HG02885 (cell line): ENCODE data around the gene MRPL39.

Experiments used
- ATAC-seq: cut with Tn5 transposase; IDR thresholded peaks from one replicate; pipeline ENCODE4 v1.9.1; 2021; ENCODE audit warnings: mild to moderate bottlenecking; ENCODE audit not compliant: unreplicated experiment, poor library complexity

The MRPL39 gene

GRCh38 chr21:25619198-25619597 lies 11.9 kb upstream of the MRPL39 start:
- no peak for ATAC-seq

DNA sequence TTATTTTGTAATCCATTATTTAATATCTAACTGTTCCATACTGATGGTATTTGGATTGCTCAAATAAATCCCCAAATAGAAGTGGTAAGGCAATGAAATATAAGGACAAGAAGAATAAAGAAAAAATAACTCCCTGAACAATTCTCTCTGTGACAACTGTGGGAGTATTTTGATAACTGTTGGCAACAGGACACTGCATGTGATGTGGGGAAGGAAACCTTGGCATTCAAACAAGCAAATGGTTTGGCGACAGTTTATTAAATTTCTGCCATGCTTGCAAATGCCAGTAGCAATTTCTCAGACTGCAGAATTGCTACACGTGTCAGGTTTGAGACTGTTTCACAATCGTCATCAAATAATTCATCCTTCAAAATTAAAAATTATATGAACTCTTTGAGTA lies 8.6 kb upstream of the MRPL39 start:
- ATAC-seq: no peak

DNA sequence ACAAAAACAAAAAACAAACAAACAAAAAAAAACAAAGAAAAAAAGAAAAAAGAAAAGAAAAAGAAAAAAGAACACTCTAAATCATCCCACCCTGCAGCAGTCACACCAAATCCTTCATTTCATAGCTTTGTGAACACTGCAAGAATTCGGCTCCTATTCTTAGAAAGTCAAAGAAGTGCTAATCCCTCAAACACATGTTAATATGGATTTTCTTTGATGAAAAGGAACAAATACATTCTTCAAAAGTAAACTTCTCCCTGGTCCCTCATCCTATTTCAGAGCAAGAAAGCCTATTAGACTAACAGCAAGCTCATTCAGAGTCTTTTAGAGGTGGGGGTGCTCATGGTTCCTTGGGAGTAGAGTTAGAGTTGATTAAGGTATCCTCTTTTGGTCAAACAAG lies 7.2 kb upstream of the MRPL39 start:
- ATAC-seq: no peak

DNA sequence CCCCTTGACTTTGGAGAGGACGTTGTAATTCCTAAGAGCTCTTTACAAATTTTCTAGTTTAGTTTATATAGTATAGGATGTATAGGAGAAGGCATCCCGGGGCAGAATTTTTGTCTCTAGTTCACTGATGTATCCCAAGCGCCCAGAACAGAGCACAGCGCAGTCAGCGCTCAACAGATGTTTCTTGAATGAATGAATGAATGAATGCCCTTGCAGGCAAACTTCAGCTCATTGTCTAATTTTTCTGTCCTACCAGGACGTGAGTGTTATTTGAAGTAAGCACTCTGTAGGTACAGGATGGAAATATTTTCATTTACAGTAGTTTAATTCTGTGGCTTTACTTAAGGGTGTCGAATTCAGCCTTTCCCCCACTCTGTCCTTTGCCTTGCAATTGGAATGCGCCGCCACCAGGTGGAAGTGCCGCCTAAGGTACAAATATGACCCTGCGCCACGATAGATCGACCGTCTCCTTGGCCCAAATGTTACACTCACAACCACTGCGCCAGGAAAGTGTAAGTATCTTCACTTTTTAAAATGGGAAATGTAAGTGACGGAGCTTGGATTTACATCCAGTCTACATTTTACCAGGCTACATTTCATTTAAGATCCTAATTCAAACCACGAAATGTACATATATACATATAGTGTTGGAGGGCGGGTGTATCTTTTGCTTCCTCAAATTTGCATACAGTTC lies 910 bp upstream of the MRPL39 start:
- ATAC-seq: peak; percentile 81

DNA sequence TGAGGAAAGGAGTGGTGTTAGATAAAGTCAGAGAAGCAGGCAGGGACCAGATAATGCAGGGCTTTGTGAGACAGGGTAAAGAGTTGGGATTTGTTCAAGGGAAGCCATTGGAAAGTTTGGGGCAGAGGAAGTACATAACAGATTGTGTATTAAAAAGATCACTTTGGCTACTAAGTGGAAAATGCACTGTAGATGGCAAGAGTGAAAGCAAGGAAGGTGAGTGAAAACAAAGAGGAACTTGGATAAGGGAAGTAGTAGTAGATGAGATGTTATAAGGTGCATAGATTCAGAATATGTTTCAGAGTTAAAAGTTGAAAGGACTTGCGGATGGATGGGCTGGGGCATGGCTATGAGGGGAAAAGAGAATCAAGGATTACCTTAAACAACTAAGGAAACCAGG lies 17.4 kb downstream of the MRPL39 start:
- no peak for ATAC-seq

DNA sequence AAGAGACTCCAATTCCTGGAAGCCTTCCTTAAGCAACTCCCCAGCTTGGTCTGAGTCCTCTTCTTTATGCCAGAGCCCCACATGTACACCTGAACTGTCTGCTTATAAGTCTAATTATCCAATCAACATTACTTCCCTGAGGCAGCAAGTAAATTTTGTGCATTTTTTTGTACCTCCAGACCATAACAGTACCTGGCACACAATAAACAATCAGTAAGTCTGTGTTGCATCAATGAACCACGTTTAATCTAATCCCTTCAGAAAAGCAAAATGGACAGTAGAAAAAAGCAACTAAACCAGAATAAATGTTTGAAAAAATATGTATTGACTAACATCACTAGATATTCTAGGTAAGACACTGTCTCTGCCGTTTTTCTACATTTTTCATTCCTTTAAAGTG lies 20.5 kb downstream of the MRPL39 start:
- no peak for ATAC-seq

GRCh38 chr21:25586326-25586725 lies 21.0 kb downstream of the MRPL39 start:
- ATAC-seq: no peak

DNA sequence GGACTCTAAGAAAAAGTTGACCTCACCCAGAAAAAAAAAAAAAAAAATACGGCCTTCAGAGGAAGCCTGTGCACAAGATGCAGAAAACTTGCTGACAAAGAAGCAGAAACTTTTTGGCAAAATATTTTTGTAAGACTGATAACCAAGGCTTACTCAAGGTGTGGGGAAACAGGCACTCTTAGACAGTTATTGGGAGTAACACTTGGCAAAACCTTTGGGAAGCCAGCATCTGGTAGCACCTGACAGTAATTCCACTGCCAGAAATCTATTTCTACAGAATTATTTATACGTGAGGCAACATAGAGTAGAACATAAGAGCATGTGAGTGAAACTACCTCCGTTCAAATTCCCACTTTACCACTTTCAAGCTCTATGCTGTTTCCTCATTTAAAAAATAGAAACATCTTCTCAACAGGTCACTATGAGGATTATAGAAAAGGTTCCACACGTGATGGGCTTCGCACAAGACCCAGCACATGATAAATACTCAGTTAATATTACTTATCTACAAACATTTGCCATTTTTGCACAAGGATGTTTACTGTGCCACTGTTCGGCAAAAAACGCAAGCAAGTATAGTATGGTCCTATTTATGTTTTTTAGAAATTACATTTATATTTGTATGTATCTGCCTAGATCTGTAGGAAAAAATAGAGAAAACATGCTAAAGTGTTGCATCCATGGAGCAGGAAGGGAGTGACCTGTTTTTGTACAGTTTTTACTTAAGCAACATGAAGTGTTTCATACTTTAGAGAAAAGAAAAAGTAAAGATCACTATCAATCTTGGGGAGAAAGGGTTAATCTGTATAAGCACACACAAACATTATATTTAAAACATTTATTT lies 22.2 kb downstream of the MRPL39 start:
- no peak for ATAC-seq

DNA sequence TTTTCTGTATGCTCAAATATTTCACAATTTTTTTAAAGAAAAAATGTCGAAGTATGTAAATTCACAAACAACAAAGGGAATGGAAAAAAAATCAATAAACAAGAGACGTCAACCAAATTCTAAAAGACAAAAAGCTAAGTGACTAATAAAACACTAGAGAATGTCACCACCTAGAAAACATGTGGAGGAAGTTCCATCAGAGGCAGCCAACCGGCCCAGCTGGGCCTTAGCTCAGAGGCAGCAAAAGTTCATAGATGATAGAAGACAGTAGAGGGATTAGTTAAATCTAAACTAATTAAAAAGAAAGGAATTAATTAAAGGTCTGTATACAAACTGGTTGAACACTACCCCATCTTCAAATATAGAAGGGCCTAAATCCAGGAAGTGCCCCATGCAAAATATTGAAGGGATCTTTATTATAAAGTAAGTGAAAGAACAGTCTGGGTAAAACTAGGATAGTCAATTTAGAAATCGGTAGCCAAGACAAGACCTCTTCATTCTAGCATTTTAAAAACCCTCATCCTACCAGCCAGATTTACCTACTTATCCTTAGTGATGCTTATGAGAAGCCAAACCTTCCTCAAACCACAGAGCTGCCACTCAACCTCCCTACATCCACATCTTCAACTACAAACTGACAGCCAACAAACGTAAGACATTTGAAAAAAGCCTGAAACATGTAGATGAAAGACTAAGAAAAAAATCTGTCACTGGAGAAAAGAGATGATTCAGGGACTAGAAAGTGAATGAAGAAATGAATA lies 23.7 kb downstream of the MRPL39 start:
- no peak for ATAC-seq

DNA sequence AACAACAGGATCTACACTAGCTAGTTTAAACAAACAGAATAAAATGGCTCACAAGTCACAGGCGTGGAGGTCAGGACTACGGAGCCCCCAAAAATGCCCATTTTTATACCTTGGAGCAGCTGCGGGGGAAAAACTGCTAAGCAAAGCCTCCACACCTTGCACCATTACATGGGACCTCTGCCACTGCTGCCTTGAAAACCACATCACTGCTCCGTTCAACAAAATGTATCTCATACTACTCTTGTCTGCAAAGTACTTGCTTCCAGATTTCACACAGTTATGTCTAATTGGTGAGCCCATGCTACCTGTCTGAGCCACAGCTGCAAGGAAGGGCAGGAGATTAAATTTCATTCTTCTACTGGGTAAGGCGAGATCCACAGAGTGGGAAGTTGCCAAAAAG lies 24.4 kb downstream of the MRPL39 start:
- no peak for ATAC-seq

DNA sequence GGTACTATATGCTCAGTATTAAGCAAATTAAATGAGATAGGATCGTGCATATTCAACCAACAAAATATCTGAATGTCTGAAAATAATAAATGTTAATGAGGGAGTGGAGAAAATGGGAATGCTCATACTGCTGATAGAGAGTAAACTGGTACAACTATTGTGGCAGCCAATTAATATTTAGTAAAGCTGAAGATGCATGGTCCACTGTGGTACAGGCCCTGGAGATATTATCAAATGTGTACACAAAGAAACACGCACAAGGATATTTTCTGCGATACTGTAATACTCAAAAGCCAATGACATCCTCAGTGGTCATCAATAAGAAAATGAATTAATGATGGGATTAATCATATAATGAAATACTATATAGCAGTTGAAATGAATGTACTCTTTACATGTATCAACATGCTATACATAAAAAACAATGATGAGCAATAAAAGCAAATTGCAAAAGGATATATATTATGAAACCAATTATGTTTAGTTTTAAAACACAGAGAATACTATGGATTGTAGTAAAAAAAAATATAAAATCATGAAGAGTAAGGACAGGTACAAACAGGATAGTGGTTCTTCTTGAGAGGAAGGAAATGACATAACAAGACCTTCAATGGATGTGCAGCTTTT lies 25.0 kb downstream of the MRPL39 start:
- no peak for ATAC-seq

DNA sequence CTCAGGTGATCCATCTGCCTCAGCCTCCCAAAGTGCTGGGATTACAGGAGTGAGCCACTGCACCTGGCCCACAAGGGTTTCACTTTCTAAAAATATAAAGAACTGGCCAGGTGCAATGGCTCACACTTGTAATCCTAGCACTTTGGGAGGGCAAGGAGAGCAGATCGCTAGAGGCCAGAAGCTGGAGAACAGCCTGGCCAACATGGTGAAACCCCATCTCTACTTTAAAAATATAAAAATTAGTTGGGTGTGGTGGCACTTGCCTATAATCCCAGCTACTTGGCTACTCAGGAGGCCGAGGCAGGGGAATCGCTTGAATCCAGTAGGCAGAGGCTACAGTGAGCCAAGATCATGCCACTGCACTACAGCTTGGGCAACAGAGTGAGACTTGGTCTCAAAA lies 25.7 kb downstream of the MRPL39 start:
- ATAC-seq: no peak

DNA sequence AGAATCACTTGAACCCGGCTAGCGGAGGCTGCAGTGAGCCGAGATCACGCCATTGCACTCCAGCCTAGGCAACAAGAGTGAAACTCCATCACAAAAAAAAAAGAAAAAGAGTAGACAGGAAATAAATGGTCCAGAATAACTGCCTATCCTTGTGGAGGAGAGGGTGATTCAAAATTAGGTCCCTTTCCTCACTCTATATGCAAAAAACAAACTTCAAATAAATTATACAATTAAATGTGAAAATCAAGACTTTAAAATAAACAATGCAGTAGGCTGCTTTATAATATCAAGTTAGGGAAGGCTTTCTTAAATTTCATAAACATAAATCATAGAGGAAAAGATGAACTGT lies 26.4 kb downstream of the MRPL39 start:
- ATAC-seq: no peak

DNA sequence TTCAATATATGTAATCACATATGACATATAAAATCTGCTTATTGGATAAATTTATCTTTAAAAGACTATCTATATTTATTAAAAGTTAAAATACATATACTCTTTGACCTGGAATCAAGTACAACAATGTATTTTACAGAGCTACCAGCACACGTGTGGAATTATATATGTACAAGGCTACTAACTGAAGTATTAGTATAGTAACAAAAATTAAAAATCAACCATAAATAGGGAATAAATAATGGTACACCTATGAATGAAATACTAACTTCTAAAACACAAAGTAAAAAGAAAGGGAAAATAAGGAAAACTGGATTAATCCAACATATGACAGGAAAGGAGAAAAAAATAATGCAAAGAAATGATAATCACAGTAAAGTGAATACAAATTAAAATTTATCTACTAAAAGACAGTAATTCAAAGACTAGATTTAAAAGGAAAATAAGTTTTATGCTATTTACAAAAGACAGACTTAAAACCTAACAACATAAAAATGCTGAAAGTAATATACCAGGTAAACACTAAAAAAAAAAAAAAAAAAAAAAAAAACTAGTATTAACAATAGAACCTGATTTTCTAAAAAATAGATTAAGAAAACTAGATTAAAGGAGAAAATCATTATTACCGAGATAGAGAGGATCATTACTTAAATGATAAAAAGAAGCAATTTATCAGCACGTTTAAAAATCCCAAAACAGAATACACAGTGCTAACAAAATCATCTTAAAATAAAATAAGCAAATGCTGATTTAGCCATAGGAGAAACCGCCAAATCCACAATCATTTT lies 27.9 kb downstream of the MRPL39 start:
- ATAC-seq: no peak

DNA sequence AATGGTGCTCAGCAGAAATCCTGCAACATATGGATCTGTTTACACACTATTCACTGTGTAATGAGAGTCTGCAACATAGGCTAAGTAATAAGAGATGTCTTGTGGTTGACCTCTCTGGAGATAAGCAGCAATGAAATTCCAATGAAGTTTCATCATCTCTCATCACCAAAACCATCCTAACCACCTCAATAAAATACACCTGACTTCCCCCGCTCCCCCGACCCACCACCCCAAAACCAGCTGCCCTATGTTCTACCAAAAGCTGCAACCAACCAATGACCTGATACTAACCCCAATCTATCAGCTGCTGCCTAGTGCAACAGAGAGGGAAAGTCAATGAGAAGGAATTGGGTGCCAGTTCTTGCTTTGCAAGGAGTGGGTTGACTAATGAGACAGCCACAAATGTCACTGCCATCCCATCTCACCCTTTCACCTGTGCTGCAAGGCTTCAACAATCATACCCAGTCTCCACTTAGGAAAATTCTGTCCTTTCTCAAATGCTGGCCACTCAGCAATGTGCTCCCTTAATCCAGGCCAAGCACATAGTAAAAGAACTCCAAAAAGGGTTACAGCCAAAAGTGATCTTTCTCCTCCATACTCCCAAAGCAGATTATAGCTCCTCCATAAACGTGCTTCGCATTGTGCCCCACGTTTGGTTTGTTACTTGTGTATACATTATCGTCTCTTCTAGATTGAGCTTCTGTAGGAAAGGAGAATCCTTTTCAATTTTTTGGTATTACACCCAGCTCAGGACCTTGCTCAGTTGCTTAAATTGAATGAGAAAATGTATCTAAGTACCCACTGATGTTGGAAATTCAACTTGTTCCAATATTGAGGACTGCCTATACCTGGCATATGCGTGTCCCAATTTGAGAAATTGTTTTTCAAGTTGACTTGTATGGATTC lies 29.0 kb downstream of the MRPL39 start:
- ATAC-seq: peak; percentile 29

DNA sequence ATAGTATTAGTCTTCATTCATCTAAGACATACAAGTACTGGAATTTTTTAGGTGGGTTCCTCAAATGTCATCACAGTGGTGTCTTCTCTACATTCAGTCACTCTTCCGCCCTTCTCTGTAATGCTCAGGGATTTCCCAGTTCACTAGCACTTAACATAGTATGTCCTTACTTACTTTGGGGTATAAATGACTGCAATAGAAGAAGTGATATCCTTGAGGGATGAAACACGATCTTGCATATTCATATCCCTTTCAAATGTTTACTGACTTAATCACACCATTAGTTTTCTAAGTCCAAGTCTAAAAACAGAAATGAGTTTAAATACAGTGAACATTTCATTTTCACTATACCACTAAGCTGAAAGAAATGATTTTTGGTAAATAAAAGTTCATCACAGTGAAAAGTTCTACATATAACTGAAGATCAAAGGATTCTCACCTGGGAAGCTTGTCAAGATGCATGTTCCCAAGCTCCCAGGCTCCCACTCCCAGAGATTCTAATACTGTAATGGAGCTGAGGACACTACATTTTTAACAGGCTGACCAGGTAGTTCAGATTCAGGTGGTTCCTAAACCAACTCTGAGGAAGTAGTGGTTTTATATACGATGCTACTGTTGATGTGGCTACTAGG lies 29.7 kb downstream of the MRPL39 start:
- peak; percentile 7 for ATAC-seq

DNA sequence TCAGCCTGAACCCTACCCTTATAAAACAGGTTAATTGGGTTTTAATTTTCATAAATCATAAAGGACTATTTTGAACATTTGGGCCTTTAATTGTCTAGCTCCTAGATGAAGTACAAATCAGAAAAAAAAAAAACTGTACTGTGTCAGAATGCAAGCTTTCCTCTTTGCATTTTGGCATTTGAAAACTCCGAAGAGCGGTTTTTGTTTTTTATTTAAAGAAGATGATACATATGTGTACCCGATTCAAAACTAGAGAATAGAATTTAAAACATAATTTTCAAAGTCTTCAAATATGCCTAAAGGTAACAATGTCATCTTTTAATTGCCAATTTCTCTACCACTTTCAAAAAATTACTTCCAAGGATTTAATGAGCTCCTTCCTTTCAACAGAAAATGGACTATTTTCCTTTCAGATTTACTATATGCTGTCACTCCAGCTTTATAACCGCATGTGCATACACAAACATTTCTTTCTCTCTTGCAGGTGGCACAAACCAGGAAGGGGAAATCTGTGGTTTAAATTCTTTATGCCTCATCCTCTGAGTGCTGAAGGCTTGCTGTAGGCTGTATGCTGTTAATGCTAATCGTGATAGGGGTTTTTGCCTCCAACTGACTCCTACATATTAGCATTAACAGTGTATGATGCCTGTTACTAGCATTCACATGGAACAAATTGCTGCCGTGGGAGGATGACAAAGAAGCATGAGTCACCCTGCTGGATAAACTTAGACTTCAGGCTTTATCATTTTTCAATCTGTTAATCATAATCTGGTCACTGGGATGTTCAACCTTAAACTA lies 33.7 kb downstream of the MRPL39 start:
- peak; percentile 24 for ATAC-seq

DNA sequence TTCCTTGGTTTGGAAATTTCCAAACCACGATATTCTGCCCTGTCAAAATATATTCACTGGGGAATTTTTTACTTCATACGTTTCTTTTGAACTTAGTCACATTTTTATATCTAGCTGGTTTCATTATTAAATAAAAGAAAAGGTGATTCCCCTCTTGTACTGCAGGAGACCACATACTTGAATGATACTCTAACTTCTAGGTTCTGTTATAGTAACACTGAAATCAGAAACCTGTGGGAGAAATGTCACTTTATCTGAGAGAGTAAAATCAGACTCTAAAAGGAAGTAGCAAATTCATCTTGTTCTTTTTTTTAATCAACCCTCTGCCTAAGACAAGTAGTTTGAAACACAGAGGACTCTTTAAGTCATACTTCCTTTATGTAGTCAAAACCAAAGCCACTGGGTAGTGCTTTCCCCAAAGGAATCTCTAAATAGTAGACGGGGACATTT lies 34.4 kb downstream of the MRPL39 start:
- peak; percentile 57 for ATAC-seq
